ES-I3 (cell line): ENCODE results near the gene IFI27L2.

ENCODE experiments used
- H3K36me3 ChIP-seq: 2 replicates; pipeline ENCODE4 v1.6.1; 2013; ENCODE audit warnings: mild to moderate bottlenecking, low read length, control low read depth, moderate library complexity; ENCODE audit not compliant: insufficient read depth
- H3K4me1 ChIP-seq: 2 replicates; pipeline ENCODE4 v1.6.1; 2013; ENCODE audit warnings: mild to moderate bottlenecking, control low read depth, low read length; ENCODE audit not compliant: insufficient read depth
- H3K9ac ChIP-seq: 2 replicates; pipeline ENCODE4 v1.6.1; 2013; ENCODE audit warnings: low read depth, mild to moderate bottlenecking, low read length, moderate library complexity
- H3K9me3 ChIP-seq: 2 replicates; pipeline ENCODE4 v1.6.1; 2013; ENCODE audit warnings: mild to moderate bottlenecking, low read length, moderate library complexity; ENCODE audit not compliant: control insufficient read depth, insufficient read depth

Gene IFI27L2, protein sequence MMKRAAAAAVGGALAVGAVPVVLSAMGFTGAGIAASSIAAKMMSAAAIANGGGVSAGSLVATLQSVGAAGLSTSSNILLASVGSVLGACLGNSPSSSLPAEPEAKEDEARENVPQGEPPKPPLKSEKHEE

DNA sequence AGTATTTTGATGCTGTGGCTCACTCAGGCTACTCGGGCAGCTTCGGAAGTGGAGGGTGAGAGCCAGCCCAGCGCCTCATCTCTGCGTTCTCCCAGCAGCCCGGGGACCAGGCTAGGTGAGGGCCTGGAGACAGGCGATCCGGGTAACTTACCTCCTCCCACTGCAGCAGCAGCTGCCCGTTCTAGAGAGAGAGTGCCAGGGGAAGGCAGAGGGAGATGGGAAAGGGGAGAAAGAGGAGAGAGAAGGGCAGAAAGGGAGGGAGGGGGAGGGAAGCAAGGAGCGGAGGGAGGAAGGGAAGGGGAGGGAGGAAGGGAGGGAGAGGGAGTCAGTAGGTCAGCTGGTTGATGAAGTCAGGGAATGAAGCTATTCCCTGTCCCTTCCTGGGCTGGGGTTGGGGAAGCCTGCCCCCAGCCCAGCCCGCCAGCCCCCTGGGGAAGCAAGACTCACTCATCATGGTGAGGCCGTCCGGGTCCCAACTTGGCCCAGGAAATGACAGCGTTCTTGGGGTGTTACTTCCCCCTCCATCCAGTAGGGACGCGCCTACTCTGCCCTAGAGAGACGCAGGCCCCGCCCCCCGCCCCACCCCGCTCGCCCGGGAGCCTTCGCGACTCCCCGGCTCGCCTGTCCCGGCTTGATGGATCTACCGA lies at the start of gene IFI27L2:
IFI27L2 (minus strand) TSS at position 494 of the 647 bp plus-strand sequence; CDS start at position 454, 40 bp downstream.
- Histone ChIP-seq H3K4me1 (no peaks in the 10 kb centered on the region), H3K9me3 (no peaks in the 10 kb centered on the region), H3K36me3 (no peaks in the 10 kb centered on the region), H3K9ac (peak within 1 kb of the TSS; percentile 80; the same call in 1 of the 2 replicates)

DNA sequence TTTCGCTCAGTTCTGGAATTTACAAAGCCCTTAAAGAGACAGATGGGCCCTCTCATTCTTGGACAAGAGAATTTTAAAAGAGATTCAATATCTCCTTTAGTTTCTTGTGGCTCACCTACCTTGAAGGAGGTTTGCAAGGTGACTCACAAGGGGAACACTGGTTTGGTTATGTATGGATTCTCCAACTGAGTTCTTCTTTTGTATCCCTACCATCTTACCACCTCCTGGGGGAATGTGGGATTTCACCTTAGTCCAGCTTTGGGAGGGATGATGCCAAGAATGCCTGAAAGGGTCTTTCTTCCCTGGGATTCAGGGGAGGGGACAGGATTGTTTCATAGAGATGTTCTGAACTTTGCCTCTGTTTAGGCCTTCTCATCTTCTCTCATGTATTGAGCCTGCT lies 48.4 kb upstream of the IFI27L2 start:
- H3K4me1 ChIP-seq = peaks cover 5% of the 10 kb centered on the region; the same call in 1 of the 2 replicates
- no peaks in the 10 kb centered on the region for H3K9me3 ChIP-seq
- no peak overlapping the region for H3K9ac ChIP-seq
- H3K36me3 ChIP-seq = no peaks in the 10 kb centered on the region

DNA sequence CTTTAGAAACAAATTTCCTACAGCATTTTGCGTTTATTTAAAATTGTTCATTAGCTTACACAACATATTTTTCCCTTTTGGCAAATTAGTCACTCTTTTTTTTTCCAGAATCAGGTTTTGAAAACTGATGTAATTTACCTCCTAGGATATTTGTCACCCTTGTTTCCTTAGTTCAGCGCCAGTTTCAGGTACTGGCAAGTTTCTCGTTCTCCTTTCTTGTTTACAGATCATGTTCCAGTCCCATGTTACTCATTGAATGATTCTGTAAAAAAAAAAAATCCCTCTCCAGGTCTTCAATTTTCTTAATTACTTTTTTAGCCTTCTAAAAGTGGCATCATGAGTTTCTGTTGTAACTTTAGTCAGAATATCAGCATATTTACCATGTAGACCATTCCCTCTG lies 47.4 kb upstream of the IFI27L2 start:
- no peaks in the 10 kb centered on the region for H3K9me3 ChIP-seq
- peaks cover 5% of the 10 kb centered on the region; the same call in 1 of the 2 replicates for H3K4me1 ChIP-seq

GRCh38 chr14:94175747-94176146 lies 46.3 kb upstream of the IFI27L2 start:
- Histone ChIP-seq H3K4me1 (peaks cover 5% of the 10 kb centered on the region; the same call in 1 of the 2 replicates), H3K36me3 (no peaks in the 10 kb centered on the region), H3K9ac (peak overlapping the region; percentile 59; the same call in 1 of the 2 replicates), H3K9me3 (no peaks in the 10 kb centered on the region)

More for the DNA sequence above, 47.4 kb upstream of the IFI27L2 start:
- no peaks in the 10 kb centered on the region for H3K36me3 ChIP-seq
- H3K9ac ChIP-seq = no peak overlapping the region

DNA sequence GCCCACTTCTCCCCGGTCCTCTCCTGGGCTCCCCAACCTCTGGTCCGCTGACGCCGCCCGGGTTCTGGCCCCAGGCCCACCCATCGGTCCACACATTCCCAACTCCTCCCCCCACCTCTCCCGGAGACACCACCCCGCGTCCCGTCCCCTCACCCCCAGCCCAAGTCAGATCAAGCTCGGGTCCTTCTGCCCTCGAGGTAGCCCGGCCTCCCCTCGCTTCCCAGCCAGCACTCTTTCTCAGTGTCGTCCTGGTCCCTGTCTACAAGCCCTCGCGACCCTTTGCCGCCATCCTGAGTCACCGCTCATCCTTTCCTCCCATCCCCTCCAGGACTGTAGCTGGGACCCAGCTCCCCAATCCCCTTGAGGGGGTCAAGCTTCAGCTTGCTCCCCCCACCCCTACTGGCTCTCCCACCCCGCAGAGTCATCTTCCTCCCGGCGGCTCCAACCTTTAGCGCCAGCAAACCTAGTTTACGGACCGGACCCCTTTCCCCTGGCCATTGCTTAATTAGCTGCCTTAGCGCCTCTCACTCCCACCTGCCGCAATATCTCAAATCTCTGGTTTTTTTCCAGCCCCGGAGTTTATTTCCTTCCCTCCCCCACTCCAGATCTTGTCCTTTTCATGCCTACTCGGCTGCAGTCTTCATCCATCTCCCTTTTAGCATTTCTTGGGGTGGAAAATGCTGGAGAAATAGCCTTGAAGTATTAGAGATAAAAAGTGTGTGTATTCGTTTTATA lies 45.8 kb upstream of the IFI27L2 start:
- Histone ChIP-seq H3K4me1 (peaks cover 5% of the 10 kb centered on the region; the same call in 1 of the 2 replicates), H3K36me3 (no peaks in the 10 kb centered on the region), H3K9me3 (no peaks in the 10 kb centered on the region), H3K9ac (peak overlapping the region; percentile 59; the same call in 1 of the 2 replicates)

DNA sequence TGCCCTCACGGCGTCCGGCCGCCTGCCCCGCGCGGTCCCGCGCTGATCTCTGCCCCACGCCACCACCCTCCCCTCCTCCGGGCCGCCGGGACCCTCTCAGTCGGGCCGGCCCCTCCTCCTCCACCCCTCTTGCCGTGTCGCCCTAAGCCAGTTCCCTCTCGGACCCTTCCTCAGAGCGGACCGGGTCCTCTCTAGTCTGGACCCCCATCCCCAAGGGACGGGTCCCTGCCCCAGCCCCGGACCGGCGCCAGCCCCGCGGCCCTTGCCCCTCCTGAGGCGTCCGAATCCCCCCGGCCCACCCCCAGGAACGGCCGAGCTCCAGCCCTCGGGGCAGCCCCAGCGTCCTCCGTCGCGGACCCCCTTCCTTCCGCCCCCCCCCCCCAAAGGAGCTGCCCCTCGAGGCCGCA lies 45.2 kb upstream of the IFI27L2 start:
- peak overlapping the region; percentile 59; the same call in 1 of the 2 replicates for H3K9ac ChIP-seq
- no peaks in the 10 kb centered on the region for H3K36me3 ChIP-seq
- H3K4me1 ChIP-seq = peaks cover 5% of the 10 kb centered on the region; the same call in 1 of the 2 replicates
- H3K9me3 ChIP-seq = no peaks in the 10 kb centered on the region

DNA sequence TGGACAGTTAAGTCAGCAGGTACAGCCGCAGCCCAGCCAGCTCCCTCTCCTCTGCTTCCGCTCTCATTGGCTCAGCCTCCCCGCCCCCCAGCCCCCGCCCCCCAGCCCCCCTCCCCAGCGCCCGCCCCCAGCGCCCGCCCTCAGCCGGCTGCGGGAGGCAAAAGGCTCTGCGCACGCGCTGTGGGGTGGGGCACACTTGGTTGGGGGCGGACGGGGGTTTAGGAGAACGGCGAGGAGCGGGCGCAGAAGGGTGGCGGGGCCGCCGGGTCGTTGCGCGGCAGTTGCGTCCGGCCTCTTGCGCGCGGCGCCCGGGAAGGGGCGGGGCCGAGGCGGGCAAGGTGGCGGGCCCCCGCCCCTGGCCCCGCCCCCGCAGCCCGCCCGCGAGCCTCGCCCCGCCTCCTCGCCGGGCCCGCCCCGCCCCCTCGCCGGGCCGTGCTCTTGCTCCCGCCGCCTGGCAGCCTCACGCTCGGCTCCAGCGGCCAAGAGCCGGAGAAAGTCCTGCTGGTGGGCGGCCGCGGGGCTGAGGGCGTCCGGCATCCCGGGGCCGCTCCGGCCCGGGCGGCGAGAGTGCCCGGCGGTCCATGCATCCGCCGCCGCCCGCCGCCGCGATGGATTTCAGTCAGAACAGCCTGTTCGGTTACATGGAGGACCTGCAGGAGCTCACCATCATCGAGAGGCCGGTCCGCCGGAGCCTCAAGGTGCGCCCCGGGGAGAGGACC lies 44.6 kb upstream of the IFI27L2 start, which contains the start of gene PPP4R4:
PPP4R4 (plus strand) TSS at position 438 of the 719 bp plus-strand sequence; CDS start at position 582, 144 bp downstream.
- Histone ChIP-seq H3K36me3 (no peaks in the 10 kb centered on the region), H3K9me3 (no peaks in the 10 kb centered on the region), H3K4me1 (peaks cover 5% of the 10 kb centered on the region; the same call in 1 of the 2 replicates), H3K9ac (peak within 1 kb of the TSS; percentile 96)

DNA sequence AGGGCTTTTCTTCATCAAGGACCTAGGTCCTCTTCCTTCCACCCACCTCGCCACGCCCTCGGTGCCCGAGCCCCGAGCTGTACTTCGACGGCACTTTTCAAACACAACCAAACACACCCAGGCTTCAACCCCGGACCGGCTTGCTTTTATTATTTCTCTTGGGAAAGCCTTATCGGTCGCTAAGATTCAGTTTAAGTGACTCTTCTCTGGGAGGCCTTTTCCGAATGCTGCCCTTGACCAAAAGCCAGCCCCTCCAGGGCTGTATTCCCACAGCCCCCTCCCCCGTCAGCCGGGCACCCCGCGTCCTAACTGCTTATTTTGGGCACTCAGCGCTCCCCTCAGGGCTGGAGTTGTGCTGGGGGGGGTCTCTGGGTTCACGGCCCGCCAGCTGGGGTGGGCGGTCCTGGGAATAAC lies 44.1 kb upstream of the IFI27L2 start:
- peak overlapping the region; percentile 96 for H3K9ac ChIP-seq
- H3K4me1 ChIP-seq = peaks cover 5% of the 10 kb centered on the region; the same call in 1 of the 2 replicates
- no peaks in the 10 kb centered on the region for H3K36me3 ChIP-seq
- H3K9me3 ChIP-seq = no peaks in the 10 kb centered on the region

DNA sequence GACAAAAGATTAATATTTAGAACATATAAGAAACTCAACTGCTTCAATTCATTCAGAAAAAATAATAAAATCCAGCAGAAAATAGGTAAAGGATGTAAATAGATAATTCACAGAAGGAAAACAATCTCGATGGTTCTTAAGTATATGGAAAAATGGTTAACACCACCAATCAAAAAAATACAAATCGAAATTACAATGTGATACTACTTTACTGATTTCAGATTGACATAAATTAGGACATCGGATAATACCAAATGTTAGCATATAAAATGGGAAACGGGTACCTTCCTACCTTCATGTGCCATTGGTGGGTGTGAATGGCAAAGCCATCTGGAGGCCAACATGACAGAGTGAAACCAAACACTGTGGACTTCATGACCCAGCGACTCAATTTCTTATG lies 43.1 kb upstream of the IFI27L2 start:
- Histone ChIP-seq H3K4me1 (peaks cover 5% of the 10 kb centered on the region; the same call in 1 of the 2 replicates), H3K36me3 (no peaks in the 10 kb centered on the region), H3K9ac (no peak overlapping the region; the same call in 1 of the 2 replicates), H3K9me3 (no peaks in the 10 kb centered on the region)

GRCh38 chr14:94171208-94171607 lies 41.8 kb upstream of the IFI27L2 start:
- no peaks in the 10 kb centered on the region for H3K4me1 ChIP-seq
- H3K9me3 ChIP-seq = no peaks in the 10 kb centered on the region
- no peak overlapping the region for H3K9ac ChIP-seq
- no peaks in the 10 kb centered on the region for H3K36me3 ChIP-seq

DNA sequence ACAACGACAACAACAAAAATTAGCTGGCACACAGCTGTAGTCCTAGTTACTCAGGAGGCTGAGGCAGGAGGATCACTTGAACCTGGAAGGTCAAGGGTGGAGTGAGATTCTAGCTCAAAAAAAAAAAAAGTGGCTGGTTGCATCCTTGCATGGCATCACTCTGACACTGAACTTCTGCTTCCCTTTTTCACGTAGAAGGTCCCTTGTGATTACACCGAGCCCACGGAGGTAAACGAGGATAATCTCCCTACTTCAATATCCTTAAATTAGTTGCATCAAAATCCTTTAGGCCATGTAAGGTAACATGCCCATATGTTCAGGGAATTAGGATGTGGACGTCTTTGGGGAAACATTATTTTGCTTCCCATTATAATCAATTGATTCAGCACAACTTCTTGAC lies 40.7 kb upstream of the IFI27L2 start:
- H3K4me1 ChIP-seq = no peaks in the 10 kb centered on the region
- no peaks in the 10 kb centered on the region for H3K36me3 ChIP-seq
- no peaks in the 10 kb centered on the region for H3K9me3 ChIP-seq
- H3K9ac ChIP-seq = no peak overlapping the region

DNA sequence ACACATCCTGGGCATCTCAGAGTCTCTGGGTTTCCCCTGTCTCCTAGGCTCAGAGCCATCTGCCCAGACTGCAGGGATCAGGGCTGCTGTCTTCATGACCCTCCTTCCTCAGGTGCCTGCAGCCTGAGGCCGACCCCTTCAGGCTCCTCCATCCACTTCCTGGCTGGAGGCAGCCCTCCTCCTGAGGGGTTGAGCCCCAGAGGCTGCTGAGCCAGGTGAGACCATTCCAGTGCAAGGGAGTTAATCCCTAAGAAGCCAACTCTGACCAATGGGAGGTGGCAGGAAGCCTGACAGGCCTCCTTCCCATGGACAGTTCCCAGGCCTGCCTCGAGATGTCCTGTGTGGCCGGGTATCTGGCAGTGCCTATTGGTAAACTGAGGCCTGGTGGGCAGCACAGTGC lies 36.3 kb upstream of the IFI27L2 start:
- Histone ChIP-seq H3K9me3 (no peaks in the 10 kb centered on the region), H3K36me3 (no peaks in the 10 kb centered on the region), H3K4me1 (peaks cover 13% of the 10 kb centered on the region), H3K9ac (no peak overlapping the region)

GRCh38 chr14:94164685-94165431 lies 35.5 kb upstream of the IFI27L2 start:
- Histone ChIP-seq H3K36me3 (no peaks in the 10 kb centered on the region), H3K9ac (peak overlapping the region; percentile 22; the same call in 1 of the 2 replicates), H3K4me1 (peaks cover 13% of the 10 kb centered on the region), H3K9me3 (no peaks in the 10 kb centered on the region)
